GM18861 (cell line): ENCODE results near the gene CCDC194.
"Not testable (repeated sequence)": the region's sequence is repeated elsewhere in the genome, so short reads cannot be mapped to it uniquely, and the experiment has no call there.

ENCODE experiments used
- ATAC-seq: cut with Tn5 transposase; IDR thresholded peaks from one replicate; pipeline ENCODE4 v1.9.1; 2021; ENCODE audit not compliant: unreplicated experiment

Gene CCDC194

DNA sequence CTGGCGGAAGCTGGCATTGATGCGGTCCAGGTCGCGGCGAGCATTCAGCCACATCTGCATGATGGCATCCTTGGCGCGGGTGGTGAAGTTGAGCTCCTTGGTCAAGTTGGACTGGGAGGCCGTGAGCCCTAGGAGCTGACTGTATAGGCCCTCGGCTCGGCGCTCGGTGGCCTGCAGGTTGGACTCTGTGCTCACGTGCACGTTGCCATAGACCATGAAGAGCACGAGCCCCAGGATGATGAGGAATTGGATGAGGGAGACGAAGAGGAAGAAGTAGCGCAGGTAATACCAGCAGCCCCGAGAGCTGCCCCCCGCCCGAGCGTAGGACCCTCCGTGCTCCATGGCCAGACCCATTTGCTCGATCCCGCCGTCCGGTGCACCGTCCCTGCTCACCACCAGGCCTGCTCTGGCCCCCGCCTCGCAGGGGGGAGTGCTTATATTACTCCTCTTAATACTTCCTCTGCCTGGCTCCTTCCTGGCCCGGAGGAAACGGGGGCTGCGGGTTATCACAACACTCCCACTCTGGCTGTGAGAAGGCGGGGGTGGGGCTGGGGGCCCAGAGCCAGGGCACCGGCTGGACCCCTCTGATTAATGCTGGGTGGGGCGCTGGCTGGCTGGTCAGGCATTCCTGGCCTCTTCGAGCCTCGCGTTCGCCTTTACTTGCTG, 16.9 kb downstream of the CCDC194 start, which contains the start of gene PLVAP:
PLVAP (minus strand) TSS at position 408 of the 666 bp plus-strand sequence; CDS start at position 354, 54 bp downstream.
- ATAC-seq: no peak

GRCh38 chr19:17370026-17370587, 23.9 kb downstream of the CCDC194 start:
- peak; percentile 87 for ATAC-seq

DNA sequence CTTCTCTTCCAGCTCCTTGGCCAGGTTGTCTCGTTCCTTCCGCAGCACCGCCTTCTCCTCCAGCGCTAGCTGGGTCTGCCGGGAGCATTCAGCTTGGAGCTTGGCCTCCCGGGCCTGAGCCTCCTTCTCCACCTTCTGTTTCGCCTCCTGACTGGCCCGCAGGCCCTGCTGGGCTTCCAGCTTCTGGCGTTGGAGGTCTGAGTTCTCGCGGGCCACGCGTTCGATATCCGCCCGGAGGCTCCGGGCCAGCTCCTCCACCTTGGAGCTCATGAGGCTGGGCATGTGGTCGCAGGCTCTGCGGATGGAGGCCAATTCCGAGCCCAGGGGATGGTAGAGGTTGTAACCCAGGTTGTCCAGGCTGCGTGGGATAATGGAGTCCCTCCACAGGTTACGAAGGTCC, 28.6 kb downstream of the CCDC194 start:
- ATAC-seq: no peak

DNA sequence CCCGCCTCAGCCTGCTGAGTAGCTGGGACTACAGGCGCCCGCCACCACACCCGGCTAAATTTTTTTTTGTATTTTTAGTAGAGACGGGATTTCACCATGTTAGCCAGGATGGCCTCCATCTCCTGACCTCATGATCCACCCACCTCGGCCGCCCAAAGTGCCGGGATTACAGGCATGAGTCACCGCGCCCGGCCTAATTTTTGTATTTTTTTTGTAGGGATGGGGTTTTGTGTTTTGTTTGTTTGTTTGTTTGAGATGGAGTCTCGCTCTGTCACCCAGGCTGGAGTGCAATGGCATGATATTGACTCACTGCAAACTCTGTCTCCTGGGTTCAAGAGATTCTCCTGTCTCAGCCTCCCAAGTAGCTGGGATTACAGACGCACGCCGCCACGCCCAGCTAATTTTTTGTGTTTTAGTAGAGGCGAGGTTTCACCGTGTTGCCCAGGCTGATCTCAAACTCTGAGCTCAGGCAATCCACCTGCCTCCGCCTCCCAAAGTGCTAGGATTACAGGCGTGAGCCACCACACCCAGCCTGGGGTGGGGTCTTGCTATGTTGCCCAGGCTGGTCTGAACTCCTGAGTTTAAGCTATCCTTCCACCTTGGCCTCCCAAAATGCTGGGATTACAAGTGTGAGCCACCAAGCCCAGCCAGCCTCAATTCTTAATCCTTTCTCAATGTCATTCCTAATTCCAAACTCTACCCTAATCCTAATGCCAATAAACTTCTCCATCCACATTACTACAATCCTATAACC, 30.0 kb downstream of the CCDC194 start:
- ATAC-seq: not testable (repeated sequence)

DNA sequence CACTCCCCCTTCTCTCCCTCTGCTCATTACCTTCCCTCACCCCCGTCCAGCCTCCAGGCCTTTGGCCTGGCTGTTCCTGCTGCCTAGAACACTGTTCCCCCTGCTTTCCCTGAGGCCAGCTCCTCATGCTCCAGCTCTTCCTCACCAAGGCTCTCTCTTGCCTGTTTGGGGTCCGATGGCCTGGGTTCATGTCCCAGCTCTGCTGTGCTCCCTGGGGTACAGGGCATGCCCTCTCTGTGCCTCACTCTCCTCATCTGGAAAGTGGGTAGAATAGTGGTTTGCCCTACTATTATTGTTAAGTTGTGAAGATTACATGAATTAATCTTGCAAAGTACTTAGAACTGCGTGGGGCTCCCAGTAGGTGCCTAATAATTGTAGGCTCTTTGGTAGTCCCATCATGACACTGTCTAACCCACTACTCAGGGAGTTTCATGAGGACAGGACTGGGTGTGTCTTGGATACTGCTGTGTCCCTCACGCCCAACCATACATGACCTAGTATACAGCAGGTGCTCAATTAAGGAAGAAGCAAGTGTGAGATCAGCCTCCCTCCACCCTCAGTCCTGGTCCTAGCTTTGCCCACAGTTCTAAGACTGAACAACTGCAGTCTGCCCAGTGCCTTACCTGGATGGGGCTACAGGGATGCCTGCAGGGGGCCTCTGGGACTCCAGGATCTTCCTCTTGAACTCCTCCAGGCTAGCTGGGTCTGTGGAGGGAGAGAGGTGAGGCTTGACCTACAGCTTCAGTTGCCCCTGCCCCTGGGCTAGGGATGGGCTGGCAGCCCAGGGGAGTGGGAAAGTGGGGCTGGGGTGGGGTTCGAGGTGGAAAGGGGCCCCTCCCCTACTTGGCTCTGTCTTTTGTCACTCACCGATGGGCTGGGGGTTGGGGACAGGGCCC, 33.8 kb downstream of the CCDC194 start:
- no peak for ATAC-seq

DNA sequence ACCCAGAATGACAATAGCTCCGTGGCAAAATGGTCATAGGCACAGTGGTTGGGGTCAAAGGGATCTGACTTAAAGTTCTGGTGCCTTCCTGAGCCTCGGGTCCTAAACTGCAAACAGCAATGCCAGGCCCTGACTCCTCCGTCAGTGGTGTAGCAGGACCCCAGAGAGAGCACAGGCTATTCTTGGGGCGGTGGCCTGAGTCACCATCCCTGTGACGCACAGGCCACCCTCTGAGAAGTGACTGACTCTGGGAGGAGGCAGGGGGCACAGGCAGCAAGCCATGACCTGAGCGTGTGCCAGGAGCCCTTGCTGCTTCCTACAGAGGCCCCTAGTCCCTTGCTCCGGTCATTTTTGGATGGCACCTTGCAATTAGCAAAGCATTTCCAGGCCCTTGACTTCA, 35.6 kb downstream of the CCDC194 start:
- no peak for ATAC-seq

DNA sequence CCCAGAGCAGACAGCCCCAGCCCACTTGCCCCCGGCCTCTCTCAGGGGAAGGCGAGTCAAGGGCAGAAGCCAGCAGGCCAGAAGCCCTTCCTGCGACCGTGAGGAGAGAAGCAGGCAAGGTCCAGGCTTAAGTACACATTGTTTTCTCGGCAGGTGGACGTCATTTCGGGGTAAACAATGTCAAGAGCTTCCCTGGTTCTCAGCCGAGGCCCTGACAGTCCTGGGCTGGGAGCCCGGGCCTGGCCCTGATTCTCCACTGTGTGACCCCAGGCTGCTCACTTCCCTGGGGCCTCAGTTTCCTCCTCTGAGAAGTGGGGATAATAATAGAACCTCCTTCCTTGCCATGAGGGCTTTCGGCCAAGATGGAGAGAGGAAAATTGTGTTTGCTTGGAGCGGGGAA, 36.3 kb downstream of the CCDC194 start:
- no peak for ATAC-seq

- ATAC-seq: no peak
Measured at GRCh38 chr19:17357078-17357666, 36.8 kb downstream of the CCDC194 start.

DNA sequence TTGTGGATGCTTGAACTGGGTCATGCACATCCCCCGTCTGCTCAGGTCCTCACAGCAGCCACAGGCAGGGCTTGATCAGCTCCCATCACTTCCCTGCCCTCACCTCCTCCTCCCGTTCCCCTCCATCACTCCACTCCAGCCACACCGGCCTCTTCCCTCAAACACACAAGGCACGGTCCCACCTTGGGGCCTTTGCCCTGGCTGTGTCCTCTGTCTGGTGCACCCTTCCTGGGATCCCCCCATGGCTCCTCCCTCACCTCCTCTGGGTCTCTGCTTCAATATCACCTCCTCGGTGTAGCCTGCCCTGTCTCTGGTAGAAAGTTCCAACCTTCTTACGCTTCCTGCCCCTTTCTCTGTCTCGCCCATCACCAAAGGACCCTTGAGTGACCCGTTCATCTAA, 40.6 kb downstream of the CCDC194 start:
- no peak for ATAC-seq

DNA sequence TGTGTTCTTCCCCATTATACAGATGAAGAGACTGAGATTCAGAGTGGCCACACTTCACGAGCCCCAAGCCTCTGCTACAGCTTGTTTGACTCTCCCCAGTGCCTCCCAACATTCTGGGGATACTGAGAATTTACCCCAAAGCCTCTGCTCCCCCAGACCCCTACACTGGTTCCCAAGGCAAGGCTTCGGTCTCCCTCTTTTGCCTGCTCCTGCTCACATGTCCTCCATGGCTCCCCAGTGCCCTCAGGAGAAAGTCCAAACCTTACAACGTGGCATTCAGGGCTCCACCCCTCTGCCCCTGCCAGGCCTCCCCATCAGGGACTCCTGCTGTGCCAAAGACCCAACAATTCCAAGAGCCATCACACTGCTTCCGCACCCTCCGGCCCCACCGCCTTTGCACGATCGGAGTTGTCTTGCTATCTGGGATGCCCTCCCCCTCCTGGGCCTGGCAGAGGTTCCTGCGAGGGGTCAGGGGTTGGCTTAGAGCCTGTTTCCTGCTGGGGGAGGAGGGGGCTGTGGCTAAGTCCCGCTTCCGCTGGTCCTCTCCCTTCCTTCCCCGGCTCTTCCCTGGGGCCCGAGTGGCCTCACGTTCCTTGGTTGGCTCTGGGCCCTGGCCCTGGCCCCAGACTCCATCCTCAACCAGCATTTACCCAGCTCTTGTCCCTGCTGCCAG, 41.3 kb downstream of the CCDC194 start:
- ATAC-seq: no peak

DNA sequence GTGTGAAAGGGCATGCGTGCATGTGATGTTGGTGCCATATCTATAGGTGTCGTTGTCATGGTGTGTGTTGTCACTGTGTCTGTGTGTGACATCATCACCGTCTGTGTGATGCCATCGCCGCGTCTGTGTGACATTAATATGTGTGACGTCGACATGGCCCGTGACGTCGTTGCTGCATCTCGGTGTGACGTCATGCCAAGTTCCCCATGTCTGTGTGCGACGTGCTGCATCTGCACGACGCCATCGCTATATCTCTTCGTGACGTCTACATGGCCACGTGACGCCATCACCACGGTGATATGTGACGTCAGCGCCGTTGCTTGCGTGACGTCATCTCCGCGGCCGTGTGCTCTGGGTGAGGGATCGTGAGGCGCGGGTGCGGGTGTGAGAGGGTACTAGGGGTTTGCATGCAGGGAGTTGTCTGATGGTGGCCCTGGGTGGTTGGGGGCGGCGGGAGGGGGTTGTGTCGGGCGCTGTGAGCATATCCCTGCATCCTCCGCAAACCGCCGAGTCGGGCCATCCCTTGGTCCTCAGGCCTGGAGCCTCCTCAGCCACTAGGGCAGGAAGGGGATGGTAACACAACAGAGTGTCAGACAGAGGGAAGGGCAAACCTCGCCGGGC, 42.1 kb downstream of the CCDC194 start:
- no peak for ATAC-seq

DNA sequence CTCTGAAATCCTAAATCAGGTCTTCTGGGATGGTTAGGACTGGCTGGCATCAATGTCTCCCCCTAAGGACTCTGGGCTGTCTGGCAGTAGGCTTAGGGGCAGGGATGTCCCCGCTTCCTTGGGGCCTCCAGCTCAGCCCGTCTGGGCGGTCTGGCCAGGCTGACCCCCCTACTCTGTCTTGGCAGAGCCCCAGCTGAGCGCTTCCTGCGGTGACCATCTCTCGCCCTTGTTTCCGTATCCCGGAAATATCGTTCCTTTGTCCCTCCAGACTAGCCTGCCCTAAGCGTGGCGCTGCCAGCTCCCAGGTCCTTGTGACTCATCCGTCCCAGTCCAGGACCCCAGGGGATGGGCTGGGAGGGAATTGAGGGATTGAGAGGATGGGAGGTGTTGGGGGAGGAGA, 45.3 kb downstream of the CCDC194 start:
- ATAC-seq: no peak

DNA sequence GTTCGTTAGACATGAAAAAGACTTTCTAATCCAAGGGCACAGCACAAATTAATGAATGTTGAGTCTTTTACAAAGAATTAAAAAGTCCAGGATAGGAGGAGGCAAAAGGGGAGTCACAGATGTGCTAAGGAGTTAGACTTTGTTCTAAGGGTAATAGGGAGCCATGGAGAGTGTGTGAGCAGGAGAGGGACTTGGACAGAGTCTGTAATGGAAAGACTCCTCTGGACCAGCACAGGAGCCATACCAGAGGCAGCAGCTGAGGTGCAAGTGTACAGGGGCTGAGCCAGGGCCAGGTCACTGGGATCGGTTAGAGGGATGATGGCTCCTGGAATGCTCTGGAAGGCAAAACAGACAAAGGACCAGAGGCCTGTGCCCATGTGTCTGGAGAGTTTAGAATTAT, 46.1 kb downstream of the CCDC194 start:
- ATAC-seq: no peak

GRCh38 chr19:17347361-17347760, 46.6 kb downstream of the CCDC194 start:
- no peak for ATAC-seq

DNA sequence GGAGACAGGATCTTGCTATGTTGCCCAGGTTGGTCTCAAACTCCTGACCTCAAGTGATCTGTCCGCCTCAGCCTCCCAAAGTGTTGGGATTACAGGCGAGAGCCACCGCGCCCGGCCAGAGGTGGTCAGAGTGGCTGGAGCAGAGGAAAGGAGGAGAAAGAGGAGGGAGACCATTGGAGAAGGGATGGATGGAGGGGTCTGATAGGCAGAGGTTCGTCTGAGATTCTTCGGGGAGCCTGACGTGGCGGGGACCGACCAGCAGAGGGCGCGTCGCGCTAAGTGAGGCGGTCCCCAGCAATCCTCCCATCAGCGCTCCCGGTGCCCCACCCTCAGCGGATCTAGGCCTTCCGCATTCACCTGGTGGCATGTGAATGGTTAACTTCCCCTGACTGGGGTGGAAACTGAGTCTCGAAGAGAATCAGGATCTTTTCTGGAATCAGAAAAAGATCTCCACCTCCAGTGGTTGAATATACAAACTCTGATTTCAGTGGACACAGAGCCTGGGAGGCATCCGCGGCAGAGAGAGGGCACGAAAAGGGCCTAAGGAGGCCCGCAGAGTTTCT, 47.8 kb downstream of the CCDC194 start:
- no peak for ATAC-seq

- ATAC-seq: no peak
Measured at GRCh38 chr19:17341845-17342244, 52.2 kb downstream of the CCDC194 start.

- ATAC-seq: no peak
Measured at GRCh38 chr19:17341386-17341785, 52.6 kb downstream of the CCDC194 start.

GRCh38 chr19:17340871-17341357, 53.1 kb downstream of the CCDC194 start:
- no peak for ATAC-seq
